Uterus (tissue), 4 donors: Measurements from ENCODE around the gene VARS2. TPM values are rescaled to one million over a fixed set of nuclear protein-coding genes. Genes with fewer than 3 reads are reported as not detected.

Source experiments
- DNase-seq, 2 donors: peaks; one replicate each; pipeline ENCODE4 v3.0.0-alpha.2; 2019 to 2020
- H3K27ac ChIP-seq, 2 donors: fragments of 200-600 bp; sonication (generic); 1 replicate in 1 of 2; 2 replicates in 1 of 2; pipeline ENCODE4 v1.5.1; 2016 to 2018
- H3K27me3 ChIP-seq, 2 donors: fragments of 200-600 bp; sonication (generic); one replicate each; pipeline ENCODE4 v1.5.1; 2018 to 2019; ENCODE audit warnings: control low read depth in 1 of 2
- H3K36me3 ChIP-seq, 2 donors: fragments of 200-600 bp; sonication (generic); one replicate each; pipeline ENCODE4 v1.5.1; 2019; ENCODE audit warnings: control low read depth in 1 of 2
- H3K4me1 ChIP-seq, 2 donors: fragments of 200-600 bp; sonication (generic); one replicate each; pipeline ENCODE4 v1.5.1; 2018 to 2019; ENCODE audit warnings: control low read depth in 1 of 2
- H3K4me3 ChIP-seq, 2 donors: fragments of 200-600 bp; sonication (generic); 1 replicate in 1 of 2; 2 replicates in 1 of 2; pipeline ENCODE4 v1.5.1; 2018 to 2019; ENCODE audit warnings: mild to moderate bottlenecking in 1 of 2
- H3K9me3 ChIP-seq, 2 donors: fragments of 200-600 bp; sonication (generic); one replicate each; pipeline ENCODE4 v1.5.1; 2019; ENCODE audit warnings: control low read depth in 1 of 2
- POLR2A ChIP-seq, 2 donors: fragments of 450-650 bp; IDR thresholded peaks; one replicate each; pipeline ENCODE4 v1.6.1; 2016; ENCODE audit warnings: antibody characterized with exemption in 2 of 2, mild to moderate bottlenecking in 1 of 2, moderate library complexity in 1 of 2
- intact Hi-C: fragments of 100-400 bp; cut with DNase I; formaldehyde crosslinking; loops from one replicate; pipeline ENCODE4 v1.15.1; 2023; ENCODE audit warnings: low total_unique reads
- total RNA-seq, 4 donors: library from RNA; depleted of rRNA in 3 of 4; stranded (reverse); fragments of >200 nt in 3 of 4; gene quantifications; one replicate each; pipeline versions ENCODE4 v1.1.0 to v1.2.4, GENCODE V29; 2014 to 2023
- TF ChIP-seq, protein P1 (sequence below), 4 experiments: fragments of 200-600 bp in 2 of 4; fragments of 450-650 bp in 2 of 4; sonication (generic) in 2 of 4; IDR thresholded peaks; one replicate each; pipeline ENCODE4 v1.5.1; 2016 to 2019; ENCODE audit warnings: antibody characterized with exemption in 4 of 4, mild to moderate bottlenecking in 2 of 4, moderate library complexity in 1 of 4
- donor health status: DM: yes; HTN: yes; CAD: no.

Gene VARS2
- total RNA-seq, 4 donors from 2014 or later, result 12.6 to 34.2 (median 22.4) TPM

DNA sequence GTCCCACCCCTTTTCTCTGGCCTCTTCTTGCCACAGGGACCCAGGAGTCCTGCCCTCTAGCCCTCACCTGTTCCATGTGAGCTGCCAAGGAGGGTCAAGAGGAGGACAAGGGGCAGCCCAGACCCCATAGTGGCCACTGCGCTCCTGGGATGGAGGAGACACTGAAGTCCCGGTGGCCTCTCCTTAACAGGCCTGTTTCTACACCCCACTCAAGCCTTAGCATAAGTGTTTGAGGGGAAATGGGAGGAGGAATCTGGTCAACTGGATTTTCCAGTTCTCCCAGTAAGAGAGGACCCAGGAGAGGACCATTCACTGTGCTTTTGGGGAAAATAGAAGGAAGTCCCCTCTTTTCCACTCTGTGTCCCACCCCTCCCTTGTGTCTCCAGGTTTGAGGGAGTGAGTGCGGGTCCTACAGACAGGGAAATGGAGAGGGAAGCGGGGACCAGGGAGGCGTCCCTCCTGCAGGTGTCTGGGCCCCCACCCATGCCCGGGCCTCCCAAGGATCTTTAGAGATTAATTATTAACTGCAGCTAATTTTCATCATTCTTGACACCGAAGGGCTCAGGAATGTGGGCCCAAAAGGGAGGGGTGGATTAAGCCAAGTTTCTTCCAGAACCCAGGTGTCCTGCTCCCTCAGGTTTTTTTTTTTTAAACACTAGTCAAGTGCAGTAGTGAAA lies 18.1 kb downstream of the VARS2 start, which contains the start of gene SFTA2:
Gene SFTA2, minus strand, starts transcription at position 202 of the 677 bp plus-strand sequence. Its CDS starts 74 bp downstream, at position 128.
- TF ChIP-seq, protein P1, sequence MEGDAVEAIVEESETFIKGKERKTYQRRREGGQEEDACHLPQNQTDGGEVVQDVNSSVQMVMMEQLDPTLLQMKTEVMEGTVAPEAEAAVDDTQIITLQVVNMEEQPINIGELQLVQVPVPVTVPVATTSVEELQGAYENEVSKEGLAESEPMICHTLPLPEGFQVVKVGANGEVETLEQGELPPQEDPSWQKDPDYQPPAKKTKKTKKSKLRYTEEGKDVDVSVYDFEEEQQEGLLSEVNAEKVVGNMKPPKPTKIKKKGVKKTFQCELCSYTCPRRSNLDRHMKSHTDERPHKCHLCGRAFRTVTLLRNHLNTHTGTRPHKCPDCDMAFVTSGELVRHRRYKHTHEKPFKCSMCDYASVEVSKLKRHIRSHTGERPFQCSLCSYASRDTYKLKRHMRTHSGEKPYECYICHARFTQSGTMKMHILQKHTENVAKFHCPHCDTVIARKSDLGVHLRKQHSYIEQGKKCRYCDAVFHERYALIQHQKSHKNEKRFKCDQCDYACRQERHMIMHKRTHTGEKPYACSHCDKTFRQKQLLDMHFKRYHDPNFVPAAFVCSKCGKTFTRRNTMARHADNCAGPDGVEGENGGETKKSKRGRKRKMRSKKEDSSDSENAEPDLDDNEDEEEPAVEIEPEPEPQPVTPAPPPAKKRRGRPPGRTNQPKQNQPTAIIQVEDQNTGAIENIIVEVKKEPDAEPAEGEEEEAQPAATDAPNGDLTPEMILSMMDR (IDR thresholded peaks at IDR 0.05), result no peak
- TF ChIP-seq POLR2A (IDR thresholded peaks at IDR 0.05), result no peak
- intact Hi-C loops, result no loop called here
- no peaks in the 10 kb centered on the region for H3K27me3 ChIP-seq
- no peak for DNase-seq
- no peaks in the 10 kb centered on the region for H3K36me3 ChIP-seq
- no peak within 1 kb of the TSS for H3K27ac ChIP-seq
- H3K4me1 ChIP-seq, result no peaks in the 10 kb centered on the region
- no peak within 1 kb of the TSS for H3K4me3 ChIP-seq
- no peaks in the 10 kb centered on the region for H3K9me3 ChIP-seq

- H3K36me3 ChIP-seq, result no peaks in the 10 kb centered on the region
- H3K9me3 ChIP-seq, result no peaks in the 10 kb centered on the region
- DNase-seq, result no peak
- H3K27me3 ChIP-seq, result no peaks in the 10 kb centered on the region
- no peak overlapping the region for H3K27ac ChIP-seq
- no peak overlapping the region for H3K4me3 ChIP-seq
- no peaks in the 10 kb centered on the region for H3K4me1 ChIP-seq
- intact Hi-C loops, result no loop called here
- no peak for TF ChIP-seq POLR2A (IDR thresholded peaks at IDR 0.05)
- TF ChIP-seq, protein P1 (IDR thresholded peaks at IDR 0.05), result no peak
Measured at GRCh38 chr6:30932665-30933365, 18.8 kb downstream of the VARS2 start.

DNA sequence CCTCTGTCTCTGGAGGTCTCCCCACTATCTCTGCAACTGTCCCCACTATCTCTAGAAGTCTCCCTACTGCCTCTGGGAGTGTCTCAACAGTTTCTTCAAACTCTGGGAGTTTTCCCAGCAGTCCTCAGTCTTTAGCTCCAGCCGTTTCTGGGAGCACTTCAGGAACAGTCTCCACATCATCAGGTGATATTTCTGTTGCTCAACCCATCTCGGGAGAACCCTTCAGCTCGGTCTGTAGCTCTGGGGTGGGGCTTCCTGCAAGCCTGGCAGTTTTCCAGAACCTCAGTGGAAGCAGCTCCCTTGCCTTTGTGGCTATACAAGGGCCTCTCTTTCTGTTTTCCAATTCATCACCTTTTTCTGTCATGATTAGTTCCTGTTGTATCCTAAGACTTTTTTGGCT lies 21.0 kb downstream of the VARS2 start:
- H3K4me1 ChIP-seq, result no peaks in the 10 kb centered on the region
- no peaks in the 10 kb centered on the region for H3K9me3 ChIP-seq
- DNase-seq, result no peak
- no peak overlapping the region for H3K4me3 ChIP-seq
- no peak overlapping the region for H3K27ac ChIP-seq
- H3K36me3 ChIP-seq, result no peaks in the 10 kb centered on the region
- no peaks in the 10 kb centered on the region for H3K27me3 ChIP-seq
- TF ChIP-seq, protein P1 (IDR thresholded peaks at IDR 0.05), result no peak
- intact Hi-C loops, result no loop called here

- Histone ChIP-seq H3K27ac (no peak overlapping the region), H3K4me1 (no peaks in the 10 kb centered on the region), H3K36me3 (no peaks in the 10 kb centered on the region), H3K9me3 (no peaks in the 10 kb centered on the region), H3K27me3 (no peaks in the 10 kb centered on the region), H3K4me3 (no peak overlapping the region)
- intact Hi-C loops, result no loop called here
- DNase-seq, result no peak
- TF ChIP-seq, protein P1 (IDR thresholded peaks at IDR 0.05), result no peak
- TF ChIP-seq POLR2A (IDR thresholded peaks at IDR 0.05), result no peak
Measured at GRCh38 chr6:30937265-30937664, 23.2 kb downstream of the VARS2 start.

DNA sequence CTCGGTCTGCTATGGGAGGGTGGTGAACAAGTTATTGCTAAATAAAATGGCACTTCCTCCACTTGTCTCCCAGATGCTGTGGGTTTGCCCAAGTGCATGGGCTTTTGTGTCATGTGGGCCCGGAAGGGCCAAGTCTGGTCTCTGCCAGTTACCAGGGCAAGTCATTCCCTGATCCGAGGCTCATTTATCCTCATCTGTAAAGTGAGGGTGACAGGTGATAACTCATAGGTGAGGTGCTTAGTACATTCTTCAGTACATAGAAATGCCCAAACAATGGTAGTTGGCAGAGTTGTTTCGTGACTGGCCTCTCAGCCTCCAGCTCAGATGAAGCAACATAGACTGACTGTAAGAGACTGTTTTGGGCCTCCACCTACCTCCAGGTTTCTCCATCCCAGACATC lies 24.7 kb downstream of the VARS2 start:
- TF ChIP-seq, protein P1 (IDR thresholded peaks at IDR 0.05), result no peak
- no peak for TF ChIP-seq POLR2A (IDR thresholded peaks at IDR 0.05)
- no peak overlapping the region for H3K4me3 ChIP-seq
- DNase-seq, result no peak
- no peaks in the 10 kb centered on the region for H3K4me1 ChIP-seq
- intact Hi-C loops, result no loop called here
- H3K9me3 ChIP-seq, result no peaks in the 10 kb centered on the region
- no peak overlapping the region for H3K27ac ChIP-seq
- H3K36me3 ChIP-seq, result no peaks in the 10 kb centered on the region
- H3K27me3 ChIP-seq, result no peaks in the 10 kb centered on the region
